ENCODE results near the gene RETNLB.

Gene RETNLB

GRCh38 chr3:108757404-108757982, at the start of gene RETNLB:
Gene RETNLB (minus strand): TSS chr3:108757410. CDS start chr3:108757185, 225 bp downstream.
- no peaks in the 10 kb centered on the region for H3K9me3 ChIP-seq (ENCODE audit: control insufficient read depth, insufficient read depth, low read length)
- no peaks in the 10 kb centered on the region for H3K4me1 ChIP-seq (ENCODE audit: insufficient read depth, low read length)
- H3K36me3 ChIP-seq (ENCODE audit: insufficient read depth, low read length), result no peaks in the 10 kb centered on the region
- H3K9ac ChIP-seq (ENCODE audit: low read depth, low read length), result no peak within 1 kb of the TSS

DNA sequence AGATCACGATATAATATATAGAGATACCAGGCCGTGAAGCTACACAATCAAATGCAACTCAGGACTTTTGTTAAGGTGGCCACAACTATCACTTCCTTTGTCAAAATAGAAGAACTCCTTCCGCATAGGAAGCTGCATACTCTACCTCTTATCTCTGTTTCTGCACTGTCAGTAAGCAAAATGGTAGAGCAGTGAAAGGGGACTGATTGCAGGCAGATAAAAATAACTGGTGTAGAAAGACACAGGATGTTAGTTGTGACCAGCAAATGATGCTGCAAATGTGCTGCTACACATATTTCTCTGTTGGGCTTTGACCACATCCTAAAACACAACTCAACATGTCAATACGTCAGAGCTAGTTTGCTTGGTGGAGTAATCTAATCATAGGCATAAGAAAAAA, 49.1 kb upstream of the RETNLB start:
- Histone ChIP-seq H3K36me3 (ENCODE audit: insufficient read depth, low read length) (no peaks in the 10 kb centered on the region), H3K4me1 (ENCODE audit: insufficient read depth, low read length) (no peaks in the 10 kb centered on the region), H3K9ac (ENCODE audit: low read depth, low read length) (no peak overlapping the region), H3K9me3 (ENCODE audit: control insufficient read depth, insufficient read depth, low read length) (no peaks in the 10 kb centered on the region)

GRCh38 chr3:108804966-108805365, 47.8 kb upstream of the RETNLB start:
- no peaks in the 10 kb centered on the region for H3K9me3 ChIP-seq (ENCODE audit: control insufficient read depth, insufficient read depth, low read length)
- no peak overlapping the region for H3K9ac ChIP-seq (ENCODE audit: low read depth, low read length)
- H3K36me3 ChIP-seq (ENCODE audit: insufficient read depth, low read length), result no peaks in the 10 kb centered on the region
- no peaks in the 10 kb centered on the region for H3K4me1 ChIP-seq (ENCODE audit: insufficient read depth, low read length)

DNA sequence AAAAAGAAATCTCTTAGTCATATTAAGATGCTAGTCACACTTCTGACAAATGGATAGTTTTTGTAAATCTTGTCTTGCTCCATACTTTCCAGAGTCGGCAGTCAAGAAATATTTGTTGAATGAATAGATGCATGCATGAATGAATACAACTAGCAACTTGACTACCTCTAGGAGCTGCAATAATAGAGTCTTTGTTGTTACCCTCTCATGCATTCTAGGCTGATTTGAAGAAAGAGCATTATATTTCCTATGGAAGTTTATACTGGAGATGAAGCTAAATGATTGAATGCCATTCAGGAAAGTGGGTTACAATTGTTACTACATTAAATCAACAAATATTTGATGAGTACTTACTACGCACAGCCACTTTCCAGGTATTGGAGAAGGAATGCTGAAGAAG, 47.2 kb upstream of the RETNLB start:
- Histone ChIP-seq H3K36me3 (ENCODE audit: insufficient read depth, low read length) (no peaks in the 10 kb centered on the region), H3K4me1 (ENCODE audit: insufficient read depth, low read length) (no peaks in the 10 kb centered on the region), H3K9me3 (ENCODE audit: control insufficient read depth, insufficient read depth, low read length) (no peaks in the 10 kb centered on the region), H3K9ac (ENCODE audit: low read depth, low read length) (no peak overlapping the region)

GRCh38 chr3:108791473-108791872, 34.3 kb upstream of the RETNLB start:
- Histone ChIP-seq H3K9ac (ENCODE audit: low read depth, low read length) (no peak overlapping the region), H3K9me3 (ENCODE audit: control insufficient read depth, insufficient read depth, low read length) (no peaks in the 10 kb centered on the region), H3K4me1 (ENCODE audit: insufficient read depth, low read length) (no peaks in the 10 kb centered on the region), H3K36me3 (ENCODE audit: insufficient read depth, low read length) (no peaks in the 10 kb centered on the region)

GRCh38 chr3:108780235-108780634, 23.0 kb upstream of the RETNLB start:
- Histone ChIP-seq H3K36me3 (ENCODE audit: insufficient read depth, low read length) (no peaks in the 10 kb centered on the region), H3K4me1 (ENCODE audit: insufficient read depth, low read length) (no peaks in the 10 kb centered on the region), H3K9ac (ENCODE audit: low read depth, low read length) (no peak overlapping the region), H3K9me3 (ENCODE audit: control insufficient read depth, insufficient read depth, low read length) (no peaks in the 10 kb centered on the region)

DNA sequence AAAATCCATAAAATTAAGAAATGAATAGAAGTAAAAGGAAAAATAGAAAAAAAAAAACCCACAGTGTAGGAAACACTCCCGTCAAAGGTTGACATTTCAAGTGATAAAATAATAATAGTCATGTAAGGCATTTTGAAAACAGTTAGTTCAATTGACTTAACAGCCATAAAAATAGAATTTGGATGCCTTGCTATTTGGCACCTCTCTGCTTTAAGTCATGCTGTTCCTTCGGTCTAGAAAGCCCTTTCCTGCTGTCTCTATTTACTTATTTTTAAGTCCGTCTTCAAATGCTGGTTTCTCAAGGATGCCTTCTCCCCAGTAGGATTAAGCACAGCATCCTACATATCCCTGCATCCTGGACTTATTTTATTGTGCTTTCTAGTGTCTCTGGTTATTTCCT, 22.3 kb upstream of the RETNLB start:
- H3K4me1 ChIP-seq (ENCODE audit: insufficient read depth, low read length), result no peaks in the 10 kb centered on the region
- H3K36me3 ChIP-seq (ENCODE audit: insufficient read depth, low read length), result no peaks in the 10 kb centered on the region
- no peak overlapping the region for H3K9ac ChIP-seq (ENCODE audit: low read depth, low read length)
- no peaks in the 10 kb centered on the region for H3K9me3 ChIP-seq (ENCODE audit: control insufficient read depth, insufficient read depth, low read length)

DNA sequence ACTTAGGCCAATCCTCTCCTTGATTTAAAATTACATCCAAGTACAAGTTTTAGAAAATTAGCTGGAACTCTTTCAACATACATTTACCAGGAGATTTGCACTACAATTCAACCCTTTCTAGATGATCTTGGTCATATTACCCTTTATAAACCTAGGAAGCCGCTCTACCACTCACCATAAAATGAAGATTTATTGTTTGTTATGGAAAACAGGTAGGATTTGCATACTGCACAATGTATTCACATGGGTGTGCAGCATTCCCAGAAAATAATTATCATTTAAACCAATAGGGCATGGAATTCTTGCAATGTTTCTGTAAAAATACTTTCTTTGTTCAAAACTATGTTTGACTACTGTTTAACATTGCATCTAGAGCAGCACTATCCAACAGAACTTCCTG, 18.4 kb upstream of the RETNLB start:
- Histone ChIP-seq H3K36me3 (ENCODE audit: insufficient read depth, low read length) (no peaks in the 10 kb centered on the region), H3K4me1 (ENCODE audit: insufficient read depth, low read length) (no peaks in the 10 kb centered on the region), H3K9me3 (ENCODE audit: control insufficient read depth, insufficient read depth, low read length) (no peaks in the 10 kb centered on the region), H3K9ac (ENCODE audit: low read depth, low read length) (no peak overlapping the region)

DNA sequence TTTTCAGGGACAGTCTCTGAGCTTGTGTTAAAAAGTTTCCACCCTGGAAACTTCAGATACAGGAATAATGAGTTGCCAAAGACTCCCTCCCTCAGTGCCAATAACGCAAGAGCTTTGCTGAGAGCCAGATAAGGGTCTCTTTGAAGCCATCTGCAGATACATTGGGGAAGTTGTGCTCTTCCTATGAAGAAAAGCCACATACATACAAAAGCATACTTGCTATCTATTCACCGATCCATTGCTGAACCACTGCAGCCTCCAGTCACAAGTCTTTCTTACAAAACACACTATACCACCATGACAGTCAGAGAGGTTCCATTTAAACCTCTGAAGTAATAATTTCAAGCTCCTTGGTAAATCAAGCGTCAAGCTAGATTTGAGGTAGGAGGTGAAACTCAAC, 10.0 kb upstream of the RETNLB start:
- Histone ChIP-seq H3K4me1 (ENCODE audit: insufficient read depth, low read length) (no peaks in the 10 kb centered on the region), H3K9ac (ENCODE audit: low read depth, low read length) (no peak overlapping the region), H3K36me3 (ENCODE audit: insufficient read depth, low read length) (no peaks in the 10 kb centered on the region), H3K9me3 (ENCODE audit: control insufficient read depth, insufficient read depth, low read length) (no peaks in the 10 kb centered on the region)

DNA sequence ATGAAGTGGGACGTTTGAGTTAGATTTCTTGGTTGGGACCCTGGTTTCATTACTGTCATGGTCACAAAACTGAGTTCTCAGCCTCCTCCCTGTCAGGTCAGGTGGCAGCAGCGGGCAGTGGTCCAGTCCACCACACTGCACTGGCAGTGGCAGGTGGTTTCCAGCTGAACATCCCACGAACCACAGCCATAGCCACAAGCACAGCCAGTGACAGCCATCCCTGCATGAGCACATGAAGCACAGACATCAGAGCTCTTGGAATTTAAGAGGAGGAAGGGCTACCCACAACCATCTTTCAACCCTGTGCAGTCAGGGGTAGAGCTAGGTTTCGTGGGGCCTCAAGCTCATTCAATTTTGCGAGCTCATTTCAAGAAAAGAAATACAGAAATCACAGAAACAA, 1.5 kb downstream of the RETNLB start:
- no peaks in the 10 kb centered on the region for H3K36me3 ChIP-seq (ENCODE audit: insufficient read depth, low read length)
- no peak overlapping the region for H3K9ac ChIP-seq (ENCODE audit: low read depth, low read length)
- H3K4me1 ChIP-seq (ENCODE audit: insufficient read depth, low read length), result no peaks in the 10 kb centered on the region
- H3K9me3 ChIP-seq (ENCODE audit: control insufficient read depth, insufficient read depth, low read length), result no peaks in the 10 kb centered on the region

GRCh38 chr3:108744762-108745161, 12.4 kb downstream of the RETNLB start:
- H3K36me3 ChIP-seq (ENCODE audit: insufficient read depth, low read length), result no peaks in the 10 kb centered on the region
- H3K9me3 ChIP-seq (ENCODE audit: control insufficient read depth, insufficient read depth, low read length), result no peaks in the 10 kb centered on the region; the same call in 1 of the 2 replicates
- no peak overlapping the region for H3K9ac ChIP-seq (ENCODE audit: low read depth, low read length)
- H3K4me1 ChIP-seq (ENCODE audit: insufficient read depth, low read length), result no peaks in the 10 kb centered on the region

GRCh38 chr3:108742929-108743328, 14.3 kb downstream of the RETNLB start:
- H3K9me3 ChIP-seq (ENCODE audit: control insufficient read depth, insufficient read depth, low read length), result no peaks in the 10 kb centered on the region
- H3K9ac ChIP-seq (ENCODE audit: low read depth, low read length), result no peak overlapping the region
- H3K36me3 ChIP-seq (ENCODE audit: insufficient read depth, low read length), result no peaks in the 10 kb centered on the region
- H3K4me1 ChIP-seq (ENCODE audit: insufficient read depth, low read length), result no peaks in the 10 kb centered on the region

DNA sequence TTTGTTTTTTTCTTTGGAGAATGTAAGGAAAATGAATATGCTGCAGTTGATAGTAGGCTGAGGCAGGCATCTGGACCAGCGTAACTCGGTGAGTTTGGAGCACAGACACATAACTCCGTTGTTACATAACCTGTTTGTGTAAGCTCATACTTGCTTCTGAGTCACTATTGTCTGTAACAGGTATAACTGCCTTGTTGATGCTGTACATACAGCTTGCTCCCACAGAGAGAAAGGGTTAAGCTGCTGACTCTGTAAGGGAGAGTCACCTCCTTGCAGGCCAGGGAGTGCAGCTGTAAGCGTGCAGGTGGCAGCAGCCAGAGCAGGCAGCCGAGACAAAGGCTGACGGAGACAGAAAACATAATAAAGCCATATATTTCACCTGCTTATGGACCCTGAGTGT, 20.4 kb downstream of the RETNLB start:
- H3K9me3 ChIP-seq (ENCODE audit: control insufficient read depth, insufficient read depth, low read length), result no peaks in the 10 kb centered on the region
- H3K36me3 ChIP-seq (ENCODE audit: insufficient read depth, low read length), result no peaks in the 10 kb centered on the region
- no peaks in the 10 kb centered on the region for H3K4me1 ChIP-seq (ENCODE audit: insufficient read depth, low read length)
- H3K9ac ChIP-seq (ENCODE audit: low read depth, low read length), result no peak overlapping the region

DNA sequence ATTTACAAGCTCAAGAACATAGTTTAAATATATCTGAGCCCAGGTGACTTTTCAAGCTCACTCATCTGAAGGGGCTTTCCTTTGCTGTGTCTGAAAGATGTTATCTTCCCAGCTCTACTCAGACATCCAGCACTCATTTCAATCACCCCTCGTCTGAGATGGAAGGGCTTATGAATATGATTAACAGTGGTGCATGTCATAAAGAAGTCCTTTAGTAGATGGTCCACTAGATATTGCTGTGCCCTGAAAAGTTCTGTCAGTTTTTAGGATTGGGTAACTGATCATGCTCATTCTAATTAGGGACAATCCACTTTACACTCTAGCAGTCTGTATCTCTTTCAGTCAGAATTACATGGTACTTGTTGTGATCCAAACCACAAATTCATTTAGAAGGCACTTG, 28.3 kb downstream of the RETNLB start:
- Histone ChIP-seq H3K9me3 (ENCODE audit: control insufficient read depth, insufficient read depth, low read length) (no peaks in the 10 kb centered on the region), H3K36me3 (ENCODE audit: insufficient read depth, low read length) (no peaks in the 10 kb centered on the region), H3K9ac (ENCODE audit: low read depth, low read length) (no peak overlapping the region), H3K4me1 (ENCODE audit: insufficient read depth, low read length) (no peaks in the 10 kb centered on the region)

DNA sequence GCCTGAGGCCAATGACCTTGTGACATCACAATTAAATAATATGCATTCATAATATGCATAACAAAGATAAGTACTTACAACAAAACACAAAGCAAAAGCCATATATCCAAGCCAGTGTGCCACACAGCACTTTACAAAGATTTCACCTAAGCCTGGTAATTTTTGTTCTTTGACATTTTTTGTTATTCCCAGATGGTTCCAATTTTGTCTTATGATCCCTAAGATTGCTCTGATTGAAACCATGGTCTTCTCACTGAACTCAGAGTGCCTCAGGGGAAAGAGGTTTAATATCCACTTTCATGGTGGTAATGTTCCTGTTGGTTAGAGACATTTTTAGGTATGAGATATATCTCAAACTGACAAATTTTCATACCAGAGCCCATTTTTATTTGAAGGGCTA, 29.1 kb downstream of the RETNLB start:
- Histone ChIP-seq H3K4me1 (ENCODE audit: insufficient read depth, low read length) (no peaks in the 10 kb centered on the region), H3K36me3 (ENCODE audit: insufficient read depth, low read length) (no peaks in the 10 kb centered on the region), H3K9ac (ENCODE audit: low read depth, low read length) (no peak overlapping the region), H3K9me3 (ENCODE audit: control insufficient read depth, insufficient read depth, low read length) (no peaks in the 10 kb centered on the region)

GRCh38 chr3:108724101-108724500, 33.1 kb downstream of the RETNLB start:
- no peaks in the 10 kb centered on the region for H3K36me3 ChIP-seq (ENCODE audit: insufficient read depth, low read length)
- H3K9ac ChIP-seq (ENCODE audit: low read depth, low read length), result no peak overlapping the region
- H3K9me3 ChIP-seq (ENCODE audit: control insufficient read depth, insufficient read depth, low read length), result no peaks in the 10 kb centered on the region
- H3K4me1 ChIP-seq (ENCODE audit: insufficient read depth, low read length), result no peaks in the 10 kb centered on the region
